ENCODE measurements around the gene ZNF774. TPM values are rescaled to one million over a fixed set of nuclear protein-coding genes. Genes with fewer than 3 reads are reported as not detected.

ZNF774 gene
- total RNA-seq, 3 donors from 2014 or later (not counting 1 experiment from before 2014, with no cell fraction given): 0.34 to 0.70 (median 0.47) TPM

- Mint-ChIP-seq H3K27ac (peak overlapping the region; percentile 53 to 96), H3K4me1 (peaks cover 57 to 64% of the 10 kb centered on the region in 2 donors), H3K9me3 (no peaks in the 10 kb centered on the region), H3K36me3 (peaks cover 13% of the 10 kb centered on the region), H3K27me3 (ENCODE audit: low read depth in 2 of 2) (no peaks in the 10 kb centered on the region), H3K4me3 (peak overlapping the region; percentile 96)
- H3K27me3 ChIP-seq (ENCODE audit: control insufficient read depth, insufficient read depth, low read length): no peaks in the 10 kb centered on the region
- no peak for TF ChIP-seq CTCF (IDR thresholded peaks at IDR 0.05)
- H3K4me1 ChIP-seq (ENCODE audit: control insufficient read depth, insufficient read depth, low read length): peaks cover 42% of the 10 kb centered on the region
- no peaks in the 10 kb centered on the region for H3K9me3 ChIP-seq (ENCODE audit: control insufficient read depth, insufficient read depth, low read length)
- H3K36me3 ChIP-seq (ENCODE audit: control insufficient read depth, insufficient read depth, low read length): peaks cover 30% of the 10 kb centered on the region
- peak overlapping the region; percentile 97 for H3K27ac ChIP-seq (ENCODE audit: low read length)
- intact Hi-C loops (cut with micrococcal nuclease): loop anchor here (1.0 to 2.0 kb wide), 3 partner anchors 12 to 31 kb away; no protein-coding TSS in a partner anchor
- WGBS (ENCODE audit: insufficient coverage): 2% methylated on average over 51 of the region's 52 CpGs
- peak; percentile 64 to 70 for DNase-seq
- peak overlapping the region; percentile 97 for H3K4me3 ChIP-seq (ENCODE audit: low read length)
- peak; percentile 32 to 60 (median 37) for ATAC-seq
Measured at GRCh38 chr15:90388462-90389380, 36.6 kb downstream of the ZNF774 start.

- peak overlapping the region; percentile 53 to 96 for H3K27ac Mint-ChIP-seq
- Histone ChIP-seq H3K4me3 (ENCODE audit: low read length) (peak overlapping the region; percentile 97), H3K27me3 (ENCODE audit: control insufficient read depth, insufficient read depth, low read length) (no peaks in the 10 kb centered on the region), H3K9me3 (ENCODE audit: control insufficient read depth, insufficient read depth, low read length) (no peaks in the 10 kb centered on the region), H3K27ac (ENCODE audit: low read length) (peak overlapping the region; percentile 97), H3K36me3 (ENCODE audit: control insufficient read depth, insufficient read depth, low read length) (peaks cover 30% of the 10 kb centered on the region), H3K4me1 (ENCODE audit: control insufficient read depth, insufficient read depth, low read length) (peaks cover 50% of the 10 kb centered on the region)
- H3K27me3 Mint-ChIP-seq (ENCODE audit: low read depth in 2 of 2): no peaks in the 10 kb centered on the region
- intact Hi-C loops (cut with micrococcal nuclease): loop anchor here (2.0 kb wide), 1 partner anchor 19 kb away; no protein-coding TSS in a partner anchor
- DNase-seq (no peak), ATAC-seq (no peak)
- H3K4me3 Mint-ChIP-seq: peak overlapping the region; percentile 96
- peaks cover 13% of the 10 kb centered on the region for H3K36me3 Mint-ChIP-seq
- WGBS (ENCODE audit: insufficient coverage): 54% methylated on average over 6 of the region's 6 CpGs
- H3K9me3 Mint-ChIP-seq: no peaks in the 10 kb centered on the region
- TF ChIP-seq CTCF (IDR thresholded peaks at IDR 0.05): no peak
- peaks cover 63 to 68% of the 10 kb centered on the region in 2 donors for H3K4me1 Mint-ChIP-seq
Measured at GRCh38 chr15:90389513-90389912, 37.4 kb downstream of the ZNF774 start.

- peaks cover 13% of the 10 kb centered on the region for H3K36me3 Mint-ChIP-seq
- H3K27me3 Mint-ChIP-seq (ENCODE audit: low read depth in 2 of 2): no peaks in the 10 kb centered on the region
- H3K27ac ChIP-seq (ENCODE audit: low read length): no peak overlapping the region
- WGBS (ENCODE audit: insufficient coverage): 60% methylated on average over 1 of the region's 1 CpG
- no peaks in the 10 kb centered on the region for H3K9me3 ChIP-seq (ENCODE audit: control insufficient read depth, insufficient read depth, low read length)
- H3K4me3 ChIP-seq (ENCODE audit: low read length): no peak overlapping the region
- H3K27ac Mint-ChIP-seq: peak overlapping the region; percentile 53 to 96
- ATAC-seq: no peak
- no peaks in the 10 kb centered on the region for H3K27me3 ChIP-seq (ENCODE audit: control insufficient read depth, insufficient read depth, low read length)
- peak overlapping the region; percentile 14 for H3K4me3 Mint-ChIP-seq
- no peaks in the 10 kb centered on the region for H3K9me3 Mint-ChIP-seq
- intact Hi-C loops (cut with micrococcal nuclease): no loop called here
- TF ChIP-seq CTCF (IDR thresholded peaks at IDR 0.05): no peak
- DNase-seq: no peak
- H3K36me3 ChIP-seq (ENCODE audit: control insufficient read depth, insufficient read depth, low read length): peaks cover 34% of the 10 kb centered on the region
- peaks cover 55% of the 10 kb centered on the region for H3K4me1 ChIP-seq (ENCODE audit: control insufficient read depth, insufficient read depth, low read length)
- H3K4me1 Mint-ChIP-seq: peaks cover 72 to 85% of the 10 kb centered on the region in 2 donors
Measured at GRCh38 chr15:90393040-90393439, 41.0 kb downstream of the ZNF774 start.

Data from natural killer cell (primary cell).